ENCODE data around the gene CRYBG1. TPM values are rescaled to one million over a fixed set of nuclear protein-coding genes. Genes with fewer than 3 reads are reported as not detected.
A peak's percentile ranks its signal among the peaks of the same experiment; 100 is the strongest.

Gene CRYBG1
- total RNA-seq, 5 donors from 2014 or later (not counting 1 experiment from before 2014, with no cell fraction given), result 26.4 to 50.1 (median 38.0) TPM

- Histone ChIP-seq H3K4me3 (ENCODE audit: control insufficient read depth in 1 of 2, extremely low read depth in 1 of 2, low read length in 1 of 2) (no peak overlapping the region), H3K36me3 (ENCODE audit: control insufficient read depth in 2 of 2, extremely low read depth in 1 of 2, insufficient read depth in 1 of 2, low read length in 1 of 2) (peaks cover 0 to 64% of the 10 kb centered on the region in 2 donors), H3K27ac (ENCODE audit: low read length) (peak overlapping the region; percentile 1), H3K27me3 (replicated peaks in 1 of 2; ENCODE audit: control insufficient read depth in 2 of 2, extremely low read depth in 1 of 2, insufficient read depth in 2 of 2, low read length in 1 of 2) (no peaks in the 10 kb centered on the region), H3K9me3 (no peaks in the 10 kb centered on the region), H3K4me1 (ENCODE audit: control insufficient read depth in 1 of 2, extremely low read depth in 1 of 2, insufficient read depth in 2 of 2, low read length in 2 of 2) (peaks cover 19 to 28% of the 10 kb centered on the region in 2 experiments)
- Mint-ChIP-seq H3K36me3 (peaks cover 75% of the 10 kb centered on the region), H3K4me3 (peak overlapping the region in 1 of 3 donors; percentile 37), H3K9me3 (no peaks in the 10 kb centered on the region), H3K27ac (peak overlapping the region; percentile 84 to 88), H3K4me1 (peaks cover 69 to 90% (median 86%) of the 10 kb centered on the region in 3 donors), H3K27me3 (no peaks in the 10 kb centered on the region)
- WGBS (ENCODE audit: insufficient coverage), result 0% methylated on average over 1 of the region's 2 CpGs
- POLR2A ChIA-PET, result interaction anchor here (0.5 to 1.4 kb wide), 13 partner anchors 10 to 1153 kb away, joined by 3 to 6 read pairs (median 4); no protein-coding TSS in a partner anchor
- ATAC-seq (replicated peaks in 1 of 4), result peak; percentile 7 to 77 (median 47)
- CTCF ChIA-PET, result interaction anchor here (0.6 to 1.7 kb wide), 9 partner anchors 9 to 89 kb away, joined by 3 to 6 read pairs (median 4); no protein-coding TSS in a partner anchor
- peak in 4 of 35 experiments; percentile 17 to 42 (median 34) for DNase-seq
Measured at GRCh38 chr6:106534564-106534982, 174.1 kb downstream of the CRYBG1 start.

GRCh38 chr6:106535012-106535411, 174.5 kb downstream of the CRYBG1 start:
- WGBS (ENCODE audit: insufficient coverage), result no CpG with 5 or more reads among the region's 2 CpGs
- no peak overlapping the region for H3K27ac ChIP-seq (ENCODE audit: low read length)
- no peak overlapping the region for H3K4me3 ChIP-seq (ENCODE audit: control insufficient read depth in 1 of 2, extremely low read depth in 1 of 2, low read length in 1 of 2)
- Mint-ChIP-seq H3K36me3 (peaks cover 73% of the 10 kb centered on the region), H3K4me3 (no peak overlapping the region), H3K27ac (peak overlapping the region; percentile 84 to 88), H3K9me3 (no peaks in the 10 kb centered on the region), H3K27me3 (no peaks in the 10 kb centered on the region), H3K4me1 (peaks cover 73 to 89% (median 86%) of the 10 kb centered on the region in 3 donors)
- ChIA-PET POLR2A (interaction anchor here (0.5 to 1.4 kb wide), 7 partner anchors 11 to 342 kb away, joined by 3 to 6 read pairs (median 5); no protein-coding TSS in a partner anchor), CTCF (interaction anchor here (0.6 to 1.7 kb wide), 6 partner anchors 13 to 24 kb away, joined by 3 to 6 read pairs (median 5); no protein-coding TSS in a partner anchor)
- ATAC-seq (replicated peaks in 1 of 4) (no peak), DNase-seq (no peak)
- peaks cover 19 to 28% of the 10 kb centered on the region in 2 experiments for H3K4me1 ChIP-seq (ENCODE audit: control insufficient read depth in 1 of 2, extremely low read depth in 1 of 2, insufficient read depth in 2 of 2, low read length in 2 of 2)
- H3K27me3 ChIP-seq (replicated peaks in 1 of 2; ENCODE audit: control insufficient read depth in 2 of 2, extremely low read depth in 1 of 2, insufficient read depth in 2 of 2, low read length in 1 of 2), result no peaks in the 10 kb centered on the region
- H3K9me3 ChIP-seq, result no peaks in the 10 kb centered on the region
- peaks cover 0 to 63% of the 10 kb centered on the region in 2 donors for H3K36me3 ChIP-seq (ENCODE audit: control insufficient read depth in 2 of 2, extremely low read depth in 1 of 2, insufficient read depth in 1 of 2, low read length in 1 of 2)

GRCh38 chr6:106536357-106536756, 175.8 kb downstream of the CRYBG1 start:
- ChIA-PET POLR2A (interaction anchor here (0.5 to 1.9 kb wide), 3 partner anchors 9 to 24 kb away, joined by 4 to 8 read pairs (median 4); no protein-coding TSS in a partner anchor), CTCF (interaction anchor here (0.5 to 1.8 kb wide), 3 partner anchors 15 to 43 kb away, joined by 3 to 10 read pairs (median 5); no protein-coding TSS in a partner anchor)
- Histone ChIP-seq H3K4me1 (ENCODE audit: control insufficient read depth in 1 of 2, extremely low read depth in 1 of 2, insufficient read depth in 2 of 2, low read length in 2 of 2) (peaks cover 19 to 28% of the 10 kb centered on the region in 2 experiments), H3K27me3 (replicated peaks in 1 of 2; ENCODE audit: control insufficient read depth in 2 of 2, extremely low read depth in 1 of 2, insufficient read depth in 2 of 2, low read length in 1 of 2) (no peaks in the 10 kb centered on the region), H3K4me3 (ENCODE audit: control insufficient read depth in 1 of 2, extremely low read depth in 1 of 2, low read length in 1 of 2) (no peak overlapping the region), H3K36me3 (ENCODE audit: control insufficient read depth in 2 of 2, extremely low read depth in 1 of 2, insufficient read depth in 1 of 2, low read length in 1 of 2) (peaks cover 0 to 55% of the 10 kb centered on the region in 2 donors), H3K9me3 (no peaks in the 10 kb centered on the region), H3K27ac (ENCODE audit: low read length) (peak overlapping the region; percentile 4)
- Mint-ChIP-seq H3K4me3 (no peak overlapping the region), H3K27me3 (no peaks in the 10 kb centered on the region), H3K4me1 (peaks cover 77 to 82% (median 80%) of the 10 kb centered on the region in 3 donors), H3K36me3 (peaks cover 69% of the 10 kb centered on the region), H3K9me3 (no peaks in the 10 kb centered on the region), H3K27ac (peak overlapping the region; percentile 74 to 91)
- no peak for ATAC-seq (replicated peaks in 1 of 4)
- DNase-seq, result no peak
- WGBS (ENCODE audit: insufficient coverage), result no CpG with 5 or more reads among the region's 1 CpG

GRCh38 chr6:106536851-106537250, 176.3 kb downstream of the CRYBG1 start:
- CTCF ChIA-PET, result interaction anchor here (0.5 to 1.8 kb wide), 5 partner anchors 16 to 42 kb away, joined by 3 to 10 read pairs (median 3); no protein-coding TSS in a partner anchor
- peak overlapping the region; percentile 35 for H3K27ac ChIP-seq (ENCODE audit: low read length)
- H3K27ac Mint-ChIP-seq, result peak overlapping the region; percentile 89 to 91
- H3K9me3 Mint-ChIP-seq, result no peaks in the 10 kb centered on the region
- no peak for DNase-seq
- 20% methylated on average over 1 of the region's 2 CpGs for WGBS (ENCODE audit: insufficient coverage)
- H3K36me3 Mint-ChIP-seq, result peaks cover 65% of the 10 kb centered on the region
- H3K36me3 ChIP-seq (ENCODE audit: control insufficient read depth in 2 of 2, extremely low read depth in 1 of 2, insufficient read depth in 1 of 2, low read length in 1 of 2), result peaks cover 0 to 50% of the 10 kb centered on the region in 2 donors
- H3K27me3 Mint-ChIP-seq, result no peaks in the 10 kb centered on the region
- no peak overlapping the region for H3K4me3 ChIP-seq (ENCODE audit: control insufficient read depth in 1 of 2, extremely low read depth in 1 of 2, low read length in 1 of 2)
- H3K4me1 ChIP-seq (ENCODE audit: control insufficient read depth in 1 of 2, extremely low read depth in 1 of 2, insufficient read depth in 2 of 2, low read length in 2 of 2), result peaks cover 19 to 28% of the 10 kb centered on the region in 2 experiments
- POLR2A ChIA-PET, result interaction anchor here (0.5 to 1.9 kb wide), 5 partner anchors 10 to 272 kb away, joined by 3 to 8 read pairs (median 4); no protein-coding TSS in a partner anchor
- no peaks in the 10 kb centered on the region for H3K9me3 ChIP-seq
- ATAC-seq (replicated peaks in 1 of 4), result no peak
- H3K4me3 Mint-ChIP-seq, result peak overlapping the region; percentile 10 to 56 (median 18)
- peaks cover 77 to 78% (median 77%) of the 10 kb centered on the region in 3 donors for H3K4me1 Mint-ChIP-seq
- no peaks in the 10 kb centered on the region for H3K27me3 ChIP-seq (replicated peaks in 1 of 2; ENCODE audit: control insufficient read depth in 2 of 2, extremely low read depth in 1 of 2, insufficient read depth in 2 of 2, low read length in 1 of 2)

GRCh38 chr6:106537662-106538061, 177.1 kb downstream of the CRYBG1 start:
- no peak for DNase-seq
- Histone ChIP-seq H3K27ac (ENCODE audit: low read length) (peak overlapping the region; percentile 35), H3K9me3 (no peaks in the 10 kb centered on the region), H3K4me3 (ENCODE audit: control insufficient read depth in 1 of 2, extremely low read depth in 1 of 2, low read length in 1 of 2) (no peak overlapping the region), H3K27me3 (replicated peaks in 1 of 2; ENCODE audit: control insufficient read depth in 2 of 2, extremely low read depth in 1 of 2, insufficient read depth in 2 of 2, low read length in 1 of 2) (no peaks in the 10 kb centered on the region), H3K36me3 (ENCODE audit: control insufficient read depth in 2 of 2, extremely low read depth in 1 of 2, insufficient read depth in 1 of 2, low read length in 1 of 2) (peaks cover 0 to 42% of the 10 kb centered on the region in 2 donors), H3K4me1 (ENCODE audit: control insufficient read depth in 1 of 2, extremely low read depth in 1 of 2, insufficient read depth in 2 of 2, low read length in 2 of 2) (peaks cover 19 to 28% of the 10 kb centered on the region in 2 experiments)
- Mint-ChIP-seq H3K36me3 (peaks cover 59% of the 10 kb centered on the region), H3K9me3 (no peaks in the 10 kb centered on the region), H3K27ac (peak overlapping the region; percentile 89 to 91), H3K4me1 (peaks cover 71 to 72% (median 72%) of the 10 kb centered on the region in 3 donors), H3K4me3 (peak overlapping the region in 2 of 3 donors; percentile 18 to 56), H3K27me3 (no peaks in the 10 kb centered on the region)
- no peak for ATAC-seq (replicated peaks in 1 of 4)
- CTCF ChIA-PET, result interaction anchor here (0.9 to 1.8 kb wide), 3 partner anchors 19 to 28 kb away, joined by 3 to 10 read pairs (median 4); no protein-coding TSS in a partner anchor
- POLR2A ChIA-PET, result interaction anchor here in 1 of 2 donors (0.7 to 1.9 kb wide), 3 partner anchors 18 to 273 kb away, joined by 3 to 8 read pairs (median 4); no protein-coding TSS in a partner anchor
- WGBS (ENCODE audit: insufficient coverage), result 66% methylated on average over 4 of the region's 8 CpGs

- CTCF ChIA-PET, result interaction anchor here (0.9 to 1.1 kb wide), 2 partner anchors 19 to 26 kb away, joined by 4 to 8 read pairs; no protein-coding TSS in a partner anchor
- Histone ChIP-seq H3K4me1 (ENCODE audit: control insufficient read depth in 1 of 2, extremely low read depth in 1 of 2, insufficient read depth in 2 of 2, low read length in 2 of 2) (peaks cover 19 to 25% of the 10 kb centered on the region in 2 experiments), H3K27me3 (replicated peaks in 1 of 2; ENCODE audit: control insufficient read depth in 2 of 2, extremely low read depth in 1 of 2, insufficient read depth in 2 of 2, low read length in 1 of 2) (no peaks in the 10 kb centered on the region), H3K4me3 (ENCODE audit: control insufficient read depth in 1 of 2, extremely low read depth in 1 of 2, low read length in 1 of 2) (no peak overlapping the region), H3K9me3 (no peaks in the 10 kb centered on the region), H3K36me3 (ENCODE audit: control insufficient read depth in 2 of 2, extremely low read depth in 1 of 2, insufficient read depth in 1 of 2, low read length in 1 of 2) (peaks cover 0 to 38% of the 10 kb centered on the region in 2 donors), H3K27ac (ENCODE audit: low read length) (peak overlapping the region; percentile 35)
- WGBS (ENCODE audit: insufficient coverage), result no CpG with 5 or more reads among the region's 1 CpG
- no peaks in the 10 kb centered on the region for H3K27me3 Mint-ChIP-seq
- peak overlapping the region; percentile 89 to 91 for H3K27ac Mint-ChIP-seq
- POLR2A ChIA-PET, result interaction anchor here in 1 of 2 donors (1.5 kb wide), 1 partner anchor 25 kb away, joined by 6 read pairs; no protein-coding TSS in a partner anchor
- peak in 2 of 4 experiments; percentile 29 to 36 for ATAC-seq (replicated peaks in 1 of 4)
- H3K4me3 Mint-ChIP-seq, result peak overlapping the region in 1 of 3 donors; percentile 56
- peaks cover 54% of the 10 kb centered on the region for H3K36me3 Mint-ChIP-seq
- H3K4me1 Mint-ChIP-seq, result peaks cover 66 to 67% (median 67%) of the 10 kb centered on the region in 3 donors
- H3K9me3 Mint-ChIP-seq, result no peaks in the 10 kb centered on the region
- DNase-seq, result no peak
Measured at GRCh38 chr6:106538145-106538544, 177.6 kb downstream of the CRYBG1 start.
